HG02943 (cell line): Measurements from ENCODE around the gene SLC17A9.

Source experiments
- ATAC-seq: cut with Tn5 transposase; IDR thresholded peaks from one replicate; pipeline ENCODE4 v1.9.1; 2021; ENCODE audit warnings: mild to moderate bottlenecking, low read depth, moderate library complexity; ENCODE audit not compliant: unreplicated experiment

Gene SLC17A9

DNA sequence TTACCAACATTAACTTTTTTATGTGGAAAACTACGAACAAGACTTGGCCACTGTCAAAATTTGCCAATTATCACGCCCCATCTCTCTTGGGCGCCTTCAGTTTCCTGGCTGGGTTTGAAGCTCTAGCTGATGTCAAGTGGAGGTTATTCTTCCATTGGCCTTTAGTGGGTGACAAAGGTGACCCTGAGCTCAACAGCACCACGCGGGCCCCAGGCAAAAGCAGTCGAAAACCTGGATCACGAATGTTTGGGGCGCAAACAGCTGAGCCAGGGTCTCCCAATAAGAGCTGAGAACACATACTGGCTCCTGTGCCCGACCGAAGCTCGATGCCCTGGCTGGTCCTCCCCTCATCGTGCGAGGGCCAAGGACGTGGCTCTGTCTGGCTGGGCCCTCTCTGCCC, 26.8 kb downstream of the SLC17A9 start:
- ATAC-seq, result no peak

DNA sequence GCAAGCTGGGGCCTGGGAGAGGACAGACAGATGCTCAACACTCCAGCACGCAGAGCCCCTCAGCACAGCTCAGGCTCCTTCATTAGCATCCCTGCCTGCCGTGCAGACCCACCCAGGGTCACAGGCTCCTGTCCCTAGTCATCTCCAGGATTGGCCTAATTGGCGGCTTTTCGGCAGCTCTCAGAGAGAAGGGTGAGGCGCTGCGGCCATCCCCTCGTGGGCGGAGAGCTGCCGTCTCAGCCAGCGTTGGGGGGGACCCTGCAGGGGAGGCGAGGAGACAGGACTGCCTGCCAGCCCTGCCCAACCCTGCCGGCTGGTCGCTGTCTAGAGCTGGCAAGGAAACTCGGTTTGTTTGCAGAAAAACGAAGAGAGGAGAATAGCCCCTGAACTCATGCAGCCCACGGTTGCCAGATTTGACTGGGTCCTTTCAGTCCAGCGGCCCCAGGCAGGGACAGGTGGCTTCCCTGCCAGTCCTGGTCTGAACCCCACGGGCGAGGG, 27.4 kb downstream of the SLC17A9 start:
- ATAC-seq, result no peak

DNA sequence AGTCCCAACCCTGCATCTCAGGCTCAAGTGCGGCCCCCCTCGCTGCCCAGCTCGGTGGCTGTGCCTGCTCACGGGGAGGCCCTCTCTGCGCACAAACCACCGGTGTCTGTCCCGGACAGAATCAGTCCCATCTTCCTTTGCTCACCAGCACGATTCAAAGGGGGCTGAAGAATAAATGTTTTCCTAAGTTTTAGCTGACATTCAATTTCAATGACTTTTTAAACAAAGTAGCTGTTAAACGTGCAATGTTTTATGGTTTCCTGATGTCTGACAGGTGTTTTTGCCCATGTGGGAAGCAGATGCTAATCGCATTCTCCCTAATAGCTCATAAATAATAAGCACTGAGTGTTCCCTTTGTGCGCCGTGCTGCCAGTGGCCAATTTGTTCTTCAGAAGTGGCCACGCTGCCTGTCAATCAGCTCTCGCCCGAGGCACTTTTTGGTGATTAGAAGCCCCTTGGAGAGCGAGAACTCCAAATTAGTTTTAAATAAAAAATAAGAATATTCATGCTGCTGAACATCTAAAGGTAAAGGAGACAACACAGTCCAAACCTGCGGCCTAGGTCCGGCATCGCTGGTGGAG, 28.0 kb downstream of the SLC17A9 start:
- no peak for ATAC-seq

DNA sequence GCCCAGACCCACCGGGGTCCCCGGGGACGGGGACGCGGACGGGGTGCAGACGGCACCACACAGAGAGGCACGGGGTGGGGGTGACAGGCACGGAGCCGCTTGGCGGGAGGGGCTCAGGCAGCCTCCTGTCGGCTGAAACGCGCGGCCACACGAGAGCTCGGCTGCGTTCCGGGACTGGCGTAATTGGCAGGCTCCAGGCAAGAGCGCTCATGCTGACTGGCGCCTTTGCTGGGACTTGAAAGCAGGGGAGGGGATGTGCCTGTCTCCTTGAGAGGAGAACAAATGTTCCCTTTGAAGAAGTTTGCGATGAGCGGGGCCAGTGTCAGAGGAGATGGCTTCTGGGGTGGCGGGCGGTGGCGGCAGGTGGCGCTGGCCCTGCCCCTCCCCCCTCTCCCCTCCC, 28.5 kb downstream of the SLC17A9 start:
- ATAC-seq, result no peak

DNA sequence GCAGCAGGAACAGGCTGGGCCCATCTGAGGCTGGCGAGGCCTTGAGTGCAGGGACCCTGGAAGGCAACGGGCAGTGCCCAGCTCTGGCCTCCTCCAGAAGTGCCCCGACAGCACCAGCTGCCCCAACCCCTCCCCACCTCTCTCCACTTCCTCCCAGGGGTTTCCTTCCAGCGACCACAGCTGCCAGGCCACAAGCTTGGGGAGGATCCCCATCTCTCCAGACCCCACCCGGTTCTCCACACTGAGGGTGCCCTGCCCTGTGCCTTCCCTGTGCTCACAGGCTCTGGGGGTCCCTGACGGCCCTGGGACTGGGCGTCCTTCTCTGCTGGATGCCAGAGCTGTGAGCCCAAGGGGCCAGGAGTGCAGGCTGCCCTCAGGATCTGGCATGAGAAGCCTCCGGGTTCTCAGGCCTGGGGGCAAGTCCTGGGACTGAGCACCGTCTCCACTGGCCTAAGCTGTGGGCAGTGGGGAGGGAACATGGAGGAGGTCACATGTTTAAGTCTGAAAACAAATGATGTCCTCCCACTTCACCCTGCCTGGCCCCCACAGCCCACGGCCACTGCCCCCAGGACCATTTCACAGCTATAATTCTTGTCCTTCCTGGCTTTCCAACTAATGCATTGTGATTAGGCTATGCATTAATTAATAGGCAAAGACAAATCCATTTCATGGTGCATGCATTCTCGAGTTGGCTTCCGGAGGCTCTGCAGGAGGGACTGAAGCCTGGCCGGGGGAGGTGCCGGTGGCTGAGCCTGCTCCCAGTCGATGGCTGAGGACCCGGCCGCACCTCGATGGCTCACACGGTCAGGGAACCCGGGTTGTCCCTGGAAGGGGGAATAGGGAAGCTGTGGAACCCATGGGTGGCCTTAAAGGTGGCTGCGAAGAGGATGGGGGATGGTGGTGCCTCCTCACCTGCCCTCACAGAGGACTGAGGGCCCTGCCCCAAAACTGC, 29.9 kb downstream of the SLC17A9 start:
- no peak for ATAC-seq

DNA sequence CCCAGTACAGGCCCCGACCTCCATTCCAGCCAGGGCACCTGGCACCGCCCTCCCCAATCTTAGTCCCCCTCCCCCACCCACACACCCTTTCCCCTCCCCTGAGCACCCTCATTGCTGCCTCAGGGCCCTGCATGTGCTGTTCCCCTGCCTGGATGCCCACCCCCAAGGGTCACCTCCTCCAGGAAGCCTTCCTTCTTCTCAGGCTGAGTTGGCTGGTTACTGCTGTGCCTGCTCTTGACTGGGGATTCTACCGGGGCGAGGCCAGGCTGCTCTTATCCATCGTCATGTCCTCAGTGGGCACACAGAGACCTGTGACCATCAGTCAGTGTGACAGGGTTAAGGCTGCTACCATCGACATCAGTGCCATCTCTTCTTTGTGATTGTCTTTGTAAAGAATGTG, 30.7 kb downstream of the SLC17A9 start:
- no peak for ATAC-seq

DNA sequence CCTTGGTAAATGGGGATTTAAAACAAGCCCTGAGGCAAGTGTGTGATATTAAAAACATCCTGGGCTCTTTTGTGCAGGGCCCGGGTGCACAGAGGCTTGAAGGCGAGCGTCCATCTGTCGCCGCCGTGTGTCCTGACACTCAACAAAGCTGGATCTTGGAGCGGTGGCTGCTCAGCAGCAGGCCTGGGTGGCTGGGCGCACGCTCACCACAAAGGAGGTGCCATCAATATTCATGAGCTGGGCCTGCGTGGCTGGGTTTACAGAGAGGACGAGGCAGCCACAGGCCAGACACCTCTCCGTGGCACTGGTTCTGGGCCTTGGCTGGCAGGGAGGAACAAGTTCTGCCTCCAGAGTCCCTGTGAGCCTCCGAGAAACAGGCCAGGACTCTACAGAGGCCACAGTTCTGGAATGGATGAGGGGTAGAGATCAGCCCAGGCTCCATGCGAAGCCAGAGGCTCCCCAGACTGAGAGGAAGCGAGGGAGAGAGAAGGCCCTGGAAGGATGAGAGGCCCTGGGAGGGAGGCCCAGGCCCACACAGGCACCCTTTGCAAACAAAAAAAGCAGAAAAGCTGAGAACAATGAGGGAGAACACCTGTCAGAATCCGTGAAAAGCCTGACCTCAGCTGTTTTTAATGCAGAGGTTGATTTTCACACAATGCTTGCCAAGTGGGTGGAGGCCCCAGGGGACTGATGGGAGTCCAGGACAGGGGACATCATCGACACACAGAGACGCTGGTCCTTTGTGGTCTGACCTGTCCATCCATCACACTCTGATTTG, 32.3 kb downstream of the SLC17A9 start:
- no peak for ATAC-seq

DNA sequence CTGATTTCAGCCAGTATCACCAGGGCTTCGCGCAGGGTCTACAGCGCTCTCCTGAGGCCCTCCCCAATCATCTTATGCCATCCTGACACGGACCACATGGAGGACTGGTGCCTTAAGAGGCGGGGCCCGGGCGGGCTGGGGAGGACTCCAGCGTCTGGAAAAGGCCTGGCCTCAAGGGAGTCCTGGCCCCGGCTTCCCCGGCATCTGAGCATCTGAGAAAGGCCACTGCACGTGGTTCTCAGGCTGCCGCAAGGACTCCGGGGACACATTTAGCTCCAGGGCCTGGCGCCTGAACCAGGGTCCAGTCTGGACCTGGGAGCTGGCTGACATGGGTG, 32.9 kb downstream of the SLC17A9 start:
- no peak for ATAC-seq

DNA sequence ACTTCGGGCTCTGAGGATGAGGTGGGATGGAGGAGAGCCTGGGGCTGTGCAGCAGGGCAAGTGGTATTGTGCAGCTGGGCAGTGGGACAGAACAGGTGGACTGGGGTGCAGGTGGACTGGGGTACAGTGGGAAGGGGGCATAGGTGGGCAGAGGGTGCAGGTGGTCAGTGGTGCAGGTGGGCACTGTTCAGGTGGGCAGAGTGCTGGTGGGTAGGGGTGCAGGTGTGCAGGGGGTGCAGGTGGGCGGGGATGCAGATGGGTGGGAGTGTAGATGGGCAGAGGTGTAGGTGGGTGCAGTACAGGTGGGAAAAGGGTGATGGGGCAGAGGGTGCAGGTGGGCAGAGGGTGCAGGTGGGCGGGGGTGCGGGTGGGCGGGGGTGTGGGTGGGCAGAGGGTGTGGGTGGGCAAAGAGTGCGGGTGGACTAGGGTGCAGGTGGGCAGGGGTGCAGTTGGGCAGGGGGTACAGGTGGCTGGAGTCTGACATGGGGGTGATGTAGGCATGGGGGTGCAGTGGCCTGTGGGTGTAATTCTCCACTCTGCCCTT, 33.8 kb downstream of the SLC17A9 start:
- ATAC-seq, result no peak

DNA sequence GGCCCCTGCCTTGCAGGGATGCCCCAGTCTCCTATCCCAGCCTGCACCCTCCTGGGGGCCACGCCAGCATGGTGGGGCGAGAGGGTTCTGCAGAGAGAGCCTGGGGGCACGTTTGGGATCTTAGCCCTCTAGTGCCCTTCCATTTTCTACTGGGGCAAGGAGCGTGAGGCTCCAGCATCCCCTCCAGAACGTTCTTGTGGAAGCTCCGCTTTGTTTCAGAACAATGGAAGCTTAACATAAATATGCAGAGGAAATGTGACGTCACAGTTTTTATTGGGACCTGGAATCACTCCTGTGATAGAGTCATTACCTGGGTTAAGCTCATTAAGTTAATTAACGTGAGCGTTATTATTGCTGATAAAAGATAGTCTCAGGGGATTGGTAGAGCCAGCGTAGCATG, 34.6 kb downstream of the SLC17A9 start:
- ATAC-seq, result no peak

DNA sequence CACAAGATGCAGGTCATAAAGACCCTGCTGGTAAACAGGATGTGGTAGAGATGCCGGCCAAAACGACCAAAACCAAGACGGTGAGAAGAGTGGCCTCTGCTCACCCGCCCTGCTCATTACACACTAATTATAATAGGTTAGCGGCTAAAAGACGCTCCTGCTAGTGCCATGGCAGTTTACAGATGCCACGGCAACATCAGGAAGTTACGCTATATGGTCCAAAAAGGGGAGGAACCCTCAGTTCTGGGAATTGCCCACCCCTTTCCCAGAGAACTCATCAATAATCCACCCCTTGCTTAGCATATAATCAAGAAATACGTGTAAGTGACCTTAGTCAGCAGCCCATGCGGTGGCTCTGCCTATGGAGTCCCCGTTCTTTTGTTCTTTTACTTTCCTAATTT, 36.7 kb downstream of the SLC17A9 start:
- no peak for ATAC-seq

DNA sequence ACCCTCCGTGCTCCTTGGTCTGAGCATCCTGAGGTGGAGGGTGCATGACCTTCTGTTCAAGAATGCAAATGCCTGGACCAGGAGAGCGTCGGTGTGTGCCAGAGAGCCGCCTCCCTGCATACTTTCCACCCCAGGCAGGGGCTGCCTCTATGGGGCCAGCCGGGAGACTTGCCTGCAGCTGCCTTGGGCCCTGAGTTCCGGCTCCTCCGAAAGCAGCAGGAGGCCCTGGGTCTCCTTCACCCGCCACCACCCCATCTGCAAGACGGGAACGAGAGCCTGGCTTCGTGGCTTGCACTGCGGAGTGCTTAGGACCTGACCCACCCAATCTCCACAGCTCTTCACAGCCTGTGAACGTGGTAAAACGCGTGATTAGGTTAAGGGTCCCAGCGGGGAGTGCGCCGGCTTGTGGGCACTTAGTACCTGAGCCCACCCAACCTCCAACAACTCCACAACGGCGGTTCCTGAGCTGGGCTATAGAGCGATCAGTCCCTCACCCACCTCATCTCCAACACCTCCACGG, 37.9 kb downstream of the SLC17A9 start:
- ATAC-seq, result no peak

DNA sequence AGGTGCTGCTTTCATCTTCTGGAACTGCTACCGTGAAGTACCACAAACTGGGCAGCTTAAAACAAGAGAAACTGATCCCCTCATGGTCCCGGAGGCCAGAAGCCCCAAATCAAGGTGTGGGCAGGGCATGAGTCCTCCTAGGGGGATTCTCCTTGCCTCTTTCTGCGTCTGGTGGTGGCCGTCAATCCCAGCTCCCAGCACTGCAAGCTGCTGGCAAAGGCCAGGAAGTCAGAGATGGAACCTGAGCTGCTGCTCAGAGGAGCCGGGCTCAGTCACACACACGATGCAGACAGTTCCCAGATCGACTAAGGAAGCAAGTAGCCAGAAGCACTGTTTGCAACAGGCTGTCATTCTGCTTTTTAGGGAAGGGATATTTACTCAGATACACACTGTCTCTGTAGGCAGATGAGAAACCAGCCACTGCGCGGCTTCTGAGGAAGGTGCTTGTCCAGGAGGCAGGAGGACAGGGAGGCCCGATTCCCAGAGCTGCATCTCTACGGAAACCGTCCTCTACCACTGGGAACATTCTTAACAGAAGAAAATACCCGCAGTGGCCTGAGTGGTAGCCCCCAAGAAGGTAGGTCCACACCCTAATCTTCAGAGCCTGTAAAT, 38.8 kb downstream of the SLC17A9 start:
- no peak for ATAC-seq

DNA sequence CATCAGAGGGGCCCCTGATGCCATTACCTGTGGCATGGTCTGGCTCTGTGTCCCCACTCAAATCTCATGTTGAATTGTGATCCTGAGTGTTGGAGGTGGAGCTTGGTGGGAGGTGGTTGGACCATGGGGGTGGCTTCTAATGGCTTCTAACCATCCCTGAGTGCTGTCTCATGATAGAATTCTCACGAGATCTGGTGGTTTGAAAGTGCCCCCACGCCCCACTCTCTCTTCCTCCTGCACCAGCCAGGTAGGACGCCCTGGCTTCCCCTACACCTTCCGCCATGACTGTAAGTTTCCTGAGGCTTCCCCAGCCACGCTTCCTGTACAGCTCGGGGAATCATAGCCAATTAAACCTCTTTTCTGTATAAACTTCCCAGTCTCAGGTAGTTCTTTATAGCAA, 39.4 kb downstream of the SLC17A9 start:
- no peak for ATAC-seq

DNA sequence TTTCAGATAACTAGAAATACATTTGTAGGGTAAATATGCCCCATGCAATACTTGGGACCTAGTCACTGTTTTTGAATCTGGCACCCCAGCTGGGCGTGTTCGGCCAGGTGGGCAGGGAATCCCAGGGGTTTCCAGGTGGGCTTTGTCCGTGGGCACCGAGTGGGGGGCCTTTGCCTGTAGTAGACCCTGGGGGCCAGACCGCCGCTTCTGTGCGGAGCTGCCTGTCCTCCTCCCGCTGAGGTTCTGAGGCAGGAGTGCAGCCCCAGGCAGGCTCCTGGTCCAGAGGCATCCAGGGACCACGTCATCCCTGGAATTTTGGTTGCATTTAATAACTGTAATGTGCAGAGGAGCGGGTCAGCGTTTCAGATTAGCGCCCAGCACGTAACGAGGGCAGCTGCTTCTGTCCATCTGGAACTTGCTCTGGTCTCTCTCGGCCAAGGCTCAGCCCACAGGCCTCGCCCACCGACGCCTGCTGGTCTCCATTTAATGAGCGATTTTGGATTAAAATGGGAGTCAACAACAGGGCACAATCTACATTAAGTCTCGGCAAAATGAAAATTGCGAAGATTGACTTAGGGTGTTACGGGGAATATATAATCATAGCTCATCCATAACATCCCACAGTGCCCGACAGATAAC, 41.5 kb downstream of the SLC17A9 start:
- ATAC-seq, result no peak

DNA sequence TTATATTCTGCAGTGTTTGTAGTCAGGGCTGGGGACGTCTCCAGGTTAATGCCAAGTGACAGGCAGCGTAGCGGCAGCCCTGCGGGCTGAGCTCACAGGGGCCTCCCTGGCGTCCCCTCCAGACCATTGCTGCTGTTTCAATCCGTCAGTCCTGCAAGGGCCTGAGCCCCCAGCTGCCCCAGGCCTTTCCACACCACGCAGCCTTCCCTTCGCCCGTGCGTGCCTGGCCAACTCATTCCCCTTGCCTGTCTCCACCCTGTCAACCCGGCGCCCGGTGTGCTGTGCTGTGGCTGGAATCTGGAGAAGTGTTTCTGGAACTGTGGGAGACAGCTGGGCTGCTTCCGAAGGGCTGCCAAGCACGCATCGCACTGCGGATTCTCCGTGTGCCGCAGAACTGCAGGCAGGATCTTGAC, 42.4 kb downstream of the SLC17A9 start:
- no peak for ATAC-seq

DNA sequence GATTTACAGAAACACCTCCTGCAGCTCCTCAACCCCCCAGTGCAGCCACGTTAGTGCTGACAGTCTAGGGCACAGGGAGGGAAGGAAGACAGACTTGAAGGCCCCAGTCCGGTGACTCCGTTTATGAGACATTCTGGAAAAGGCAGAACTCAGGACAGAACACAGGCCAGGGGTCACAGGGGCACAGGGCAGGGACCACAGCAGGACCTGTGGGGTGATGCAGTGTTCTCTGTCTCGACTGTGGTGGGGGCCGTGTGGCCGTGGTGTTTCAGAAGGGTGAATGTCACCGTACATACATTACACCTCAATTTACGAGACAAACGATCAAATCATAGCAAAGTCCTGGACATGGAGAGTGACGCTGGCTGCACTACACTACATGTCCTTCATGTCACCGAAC, 43.0 kb downstream of the SLC17A9 start:
- ATAC-seq, result no peak

DNA sequence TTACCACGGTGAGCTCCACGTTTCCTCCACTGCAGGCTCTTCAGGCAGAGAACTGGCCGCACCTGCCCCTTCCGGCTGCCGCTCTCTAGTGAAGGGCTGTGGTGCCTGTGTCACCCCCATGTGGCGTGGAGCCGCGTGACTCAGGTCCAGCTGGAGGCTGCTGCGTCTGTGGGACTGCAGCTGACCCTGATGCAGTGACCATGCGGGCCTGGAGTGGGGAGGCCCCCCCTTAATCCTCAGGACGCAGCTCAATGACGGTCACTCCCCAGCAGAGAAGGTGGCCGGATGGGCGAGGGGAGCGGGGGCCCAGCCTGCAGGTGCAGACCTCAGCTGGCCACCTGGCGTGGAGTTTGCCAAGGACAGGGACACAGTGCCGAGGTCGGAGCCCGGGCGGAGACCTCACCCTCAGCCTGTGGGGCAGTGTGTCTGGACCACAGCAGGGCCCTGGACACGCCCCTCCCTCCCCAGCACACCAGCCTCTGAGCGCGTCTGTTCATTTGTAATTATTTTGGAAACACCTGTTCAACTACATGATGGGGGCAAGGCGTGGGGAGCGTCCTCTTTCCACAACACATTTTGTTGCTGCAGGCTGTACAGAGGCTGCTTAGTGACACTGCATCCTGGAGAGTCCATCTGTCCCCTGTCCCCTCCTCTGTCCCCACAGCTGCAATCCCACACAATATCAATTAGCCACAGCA, 43.5 kb downstream of the SLC17A9 start:
- no peak for ATAC-seq

DNA sequence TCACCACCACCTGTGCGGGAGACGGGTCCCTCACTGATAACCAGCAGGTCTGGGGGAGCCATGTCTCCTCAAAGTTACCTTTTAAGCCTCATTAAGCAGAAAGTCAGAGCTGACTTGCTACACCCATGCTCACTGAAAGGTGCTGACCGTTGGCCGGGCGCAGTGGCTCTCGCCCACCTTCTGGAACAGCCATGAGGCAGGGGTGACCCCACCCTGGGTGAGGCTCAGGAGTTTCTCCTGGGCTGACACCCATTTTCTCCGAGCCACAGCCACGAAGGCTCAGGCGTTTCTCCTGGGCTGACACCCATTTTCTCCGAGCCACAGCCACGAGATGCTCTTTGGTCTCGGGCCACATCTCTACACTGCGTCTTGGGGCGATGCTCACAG, 44.1 kb downstream of the SLC17A9 start:
- ATAC-seq, result no peak
